C4-2B (cell line): ENCODE measurements around the gene PTCD2.
A peak's percentile ranks its signal among the peaks of the same experiment; 100 is the strongest.

Experiments
- H3K27ac ChIP-seq: fragments of 450-650 bp; 2 replicates; pipeline ENCODE4 v1.5.1; 2017
- CTCF ChIP-seq: fragments of 450-650 bp; conservative IDR thresholded peaks from 2 replicates; pipeline ENCODE4 v1.5.1; 2017; ENCODE audit warnings: mild to moderate bottlenecking
- ZFX ChIP-seq: fragments of 450-650 bp; IDR thresholded peaks from 2 replicates; pipeline ENCODE4 v1.6.1; 2017

The PTCD2 gene

GRCh38 chr5:72308853-72309191, 11.4 kb upstream of the PTCD2 start:
- peak overlapping the region; percentile 92 for H3K27ac ChIP-seq
- TF ChIP-seq CTCF (0 out of 2 replicates have a peak, but pooled peaks have one; percentile 62), ZFX (no peak)

DNA sequence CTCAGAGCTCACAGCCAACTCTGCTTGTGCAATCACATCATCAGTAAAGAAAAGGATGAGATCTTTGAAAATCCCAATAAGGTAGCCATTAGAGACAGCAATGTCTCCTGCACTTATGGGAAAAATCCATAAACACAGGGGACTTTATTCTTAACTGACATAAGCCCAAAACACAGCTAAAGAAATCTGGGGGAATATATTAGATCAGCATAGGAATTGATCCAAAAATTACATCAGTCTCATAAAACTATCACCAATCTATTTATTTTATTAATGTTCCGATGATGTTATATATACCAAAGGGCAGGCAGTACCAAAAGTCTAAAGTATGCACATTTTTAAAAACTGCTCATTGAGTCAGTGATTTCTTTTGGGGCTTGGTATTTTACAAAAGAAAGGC, 7.0 kb upstream of the PTCD2 start:
- TF ChIP-seq ZFX (no peak), CTCF (no peak)
- H3K27ac ChIP-seq, result no peak overlapping the region

- TF ChIP-seq ZFX (no peak), CTCF (peak; percentile 26; the same call in 1 of the 2 replicates)
Observed at GRCh38 chr5:72314571-72315172, 5.5 kb upstream of the PTCD2 start.

GRCh38 chr5:72319435-72319975, 668 bp upstream of the PTCD2 start:
- peak overlapping the region; percentile 87 for H3K27ac ChIP-seq
- 0 out of 2 replicates have a peak, but pooled peaks have one; percentile 6 for TF ChIP-seq ZFX

More at GRCh38 chr5:72314571-72315172, 5.5 kb upstream of the PTCD2 start:
- no peak overlapping the region for H3K27ac ChIP-seq

DNA sequence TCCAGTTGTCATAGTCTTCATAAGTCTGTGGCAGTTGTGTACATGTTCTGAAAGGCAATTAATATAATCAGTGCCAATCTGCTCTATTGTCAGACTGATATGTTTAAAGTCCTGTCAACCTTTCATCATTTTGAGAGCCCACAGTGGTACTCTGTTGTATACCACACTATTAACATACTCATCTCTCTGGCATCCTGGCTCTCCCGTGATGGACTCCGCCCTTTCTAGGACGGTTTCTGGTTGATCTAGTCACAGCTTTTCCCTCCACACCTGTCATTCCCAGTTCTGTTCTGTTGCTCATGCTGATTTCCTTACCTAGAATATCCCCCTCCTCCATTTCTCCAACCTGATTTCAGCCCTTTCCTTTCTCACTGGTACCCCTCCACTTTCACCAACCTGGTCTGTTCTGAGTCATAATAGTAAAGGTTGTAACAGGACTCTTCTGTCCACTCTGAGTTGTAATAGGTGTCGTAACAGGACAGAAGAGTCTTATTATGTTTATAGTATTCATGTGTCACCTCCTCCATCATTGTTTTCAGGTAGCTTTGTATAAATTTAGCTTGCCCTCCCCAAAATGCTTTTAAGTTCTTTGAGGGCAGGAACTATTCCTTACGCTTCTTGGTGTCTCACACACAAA, 4.1 kb downstream of the PTCD2 start:
- H3K27ac ChIP-seq, result no peak overlapping the region
- TF ChIP-seq CTCF (no peak), ZFX (no peak)

- H3K27ac ChIP-seq, result no peak overlapping the region
- TF ChIP-seq CTCF (no peak), ZFX (no peak)
Observed at GRCh38 chr5:72325566-72326305, 5.6 kb downstream of the PTCD2 start.

GRCh38 chr5:72326306-72326649, 6.1 kb downstream of the PTCD2 start:
- TF ChIP-seq CTCF, result no peak
- TF ChIP-seq ZFX, result no peak
- H3K27ac ChIP-seq, result no peak overlapping the region
